Measurements from ENCODE around the gene YARS1.
"Not testable (repeated sequence)": the region's sequence is repeated elsewhere in the genome, so short reads cannot be mapped to it uniquely, and the experiment has no call there.

YARS1 gene

GRCh38 chr1:32816676-32817158 lies 441 bp downstream of the YARS1 start:
- FAIRE-seq = no peak

- FAIRE-seq = no peak
Measured at GRCh38 chr1:32813941-32814739, 3.0 kb downstream of the YARS1 start.

- FAIRE-seq = no peak
Measured at GRCh38 chr1:32811917-32812316, 5.2 kb downstream of the YARS1 start.

GRCh38 chr1:32811265-32811664 lies 5.9 kb downstream of the YARS1 start:
- FAIRE-seq = no peak

- no peak for FAIRE-seq
Measured at GRCh38 chr1:32810358-32810757, 6.8 kb downstream of the YARS1 start.

GRCh38 chr1:32808580-32808979 lies 8.6 kb downstream of the YARS1 start:
- FAIRE-seq = no peak

- no peak for FAIRE-seq
Measured at GRCh38 chr1:32806910-32807523, 10.1 kb downstream of the YARS1 start.

GRCh38 chr1:32806290-32806689 lies 10.9 kb downstream of the YARS1 start:
- FAIRE-seq = no peak

- not testable (repeated sequence) for FAIRE-seq
Measured at GRCh38 chr1:32804460-32804859, 12.7 kb downstream of the YARS1 start.

GRCh38 chr1:32801096-32801715 lies 16.0 kb downstream of the YARS1 start:
- no peak for FAIRE-seq

GRCh38 chr1:32798679-32799416 lies 18.3 kb downstream of the YARS1 start:
- FAIRE-seq = no peak

- no peak for FAIRE-seq
Measured at GRCh38 chr1:32798191-32798590, 19.0 kb downstream of the YARS1 start.

GRCh38 chr1:32797456-32797855 lies 19.7 kb downstream of the YARS1 start:
- FAIRE-seq = no peak

GRCh38 chr1:32795763-32796162 lies 21.4 kb downstream of the YARS1 start:
- FAIRE-seq = not testable (repeated sequence)

GRCh38 chr1:32791881-32792280 lies 25.3 kb downstream of the YARS1 start:
- FAIRE-seq = no peak

GRCh38 chr1:32789356-32789755 lies 27.8 kb downstream of the YARS1 start:
- not testable (repeated sequence) for FAIRE-seq

- no peak for FAIRE-seq
Measured at GRCh38 chr1:32786856-32787255, 30.3 kb downstream of the YARS1 start.

- FAIRE-seq = no peak
Measured at GRCh38 chr1:32784817-32785216, 32.3 kb downstream of the YARS1 start.

GRCh38 chr1:32783851-32784250 lies 33.3 kb downstream of the YARS1 start:
- no peak for FAIRE-seq

- FAIRE-seq = no peak
Measured at GRCh38 chr1:32782086-32782485, 35.1 kb downstream of the YARS1 start.

- no peak for FAIRE-seq
Measured at GRCh38 chr1:32780628-32781234, 36.4 kb downstream of the YARS1 start.

- FAIRE-seq = no peak
Measured at GRCh38 chr1:32780005-32780404, 37.2 kb downstream of the YARS1 start.

- no peak for FAIRE-seq
Measured at GRCh38 chr1:32779242-32779641, 37.9 kb downstream of the YARS1 start.
